CD14-positive monocyte (primary cell): ENCODE measurements around the gene LRRFIP1. TPM values are rescaled to one million over a fixed set of nuclear protein-coding genes. Genes with fewer than 3 reads are reported as not detected.

ENCODE experiments used
- DNase-seq, 3 donors: peaks; one replicate each; pipeline ENCODE4 v3.0.0-alpha.2; 2011 to 2022
- H2AFZ ChIP-seq: 2 replicates; pipeline ENCODE4 v1.6.0; 2012; ENCODE audit warnings: mild to moderate bottlenecking, low read depth, low read length, inconsistent platforms; ENCODE audit not compliant: insufficient read depth, poor library complexity, severe bottlenecking
- H3K27ac ChIP-seq, 2 donors: 1 replicate in 1 of 2; 2 replicates in 1 of 2; pipeline ENCODE4 v1.5.1; 2012 to 2013; ENCODE audit warnings: low read length in 2 of 2, control low read depth in 1 of 2, inconsistent platforms in 1 of 2, low read depth in 1 of 2, mild to moderate bottlenecking in 1 of 2
- H3K27me3 ChIP-seq, 2 donors: one replicate each; pipeline versions ENCODE4 v1.6.0 to v1.6.1; 2011 to 2013; ENCODE audit warnings: low read length in 2 of 2; ENCODE audit not compliant: control insufficient read depth in 2 of 2, insufficient read depth in 2 of 2
- H3K36me3 ChIP-seq, 2 donors: replicated peaks in 1 of 2; 1 replicate in 1 of 2; 2 replicates in 1 of 2; pipeline versions ENCODE4 v1.5.1 to v1.6.1; 2012 to 2013; ENCODE audit warnings: low read length in 2 of 2, control low read depth in 1 of 2, inconsistent platforms in 1 of 2, mild to moderate bottlenecking in 1 of 2; ENCODE audit not compliant: insufficient read depth in 2 of 2, control insufficient read depth in 1 of 2
- H3K4me1 ChIP-seq, 2 donors: 1 replicate in 1 of 2; 2 replicates in 1 of 2; pipeline versions ENCODE4 v1.5.1 to v1.6.1; 2012 to 2013; ENCODE audit warnings: low read length in 2 of 2, control low read depth in 1 of 2, inconsistent platforms in 1 of 2, mild to moderate bottlenecking in 1 of 2, moderate library complexity in 1 of 2; ENCODE audit not compliant: insufficient read depth in 2 of 2, control insufficient read depth in 1 of 2
- H3K4me2 ChIP-seq: replicated peaks from 2 replicates; pipeline ENCODE3; 2012; ENCODE audit warnings: low read length, moderate library complexity, mild to moderate bottlenecking; ENCODE audit not compliant: poor library complexity, severe bottlenecking; ENCODE audit errors: extremely low read depth
- H3K4me3 ChIP-seq, 3 experiments: fragments of 200-600 bp in 1 of 3; sonication (generic) in 1 of 3; replicated peaks in 1 of 3; 1 replicate in 2 of 3; 2 replicates in 1 of 3; pipeline ENCODE4 v1.5.1; 2011 to 2013; ENCODE audit warnings: low read length in 3 of 3, mild to moderate bottlenecking in 3 of 3, control low read depth in 2 of 3, low read depth in 2 of 3, inconsistent platforms in 1 of 3, moderate library complexity in 1 of 3
- H3K79me2 ChIP-seq: 2 replicates; pipeline ENCODE4 v1.6.0; 2012; ENCODE audit warnings: mild to moderate bottlenecking, control low read depth, inconsistent platforms, low read length, moderate library complexity; ENCODE audit not compliant: insufficient read depth
- H3K9ac ChIP-seq: 2 replicates; pipeline ENCODE4 v1.6.0; 2017; ENCODE audit warnings: low read length, mild to moderate bottlenecking; ENCODE audit not compliant: insufficient read depth, poor library complexity, severe bottlenecking
- H3K9me3 ChIP-seq, 2 donors: replicated peaks in 1 of 2; 1 replicate in 1 of 2; 2 replicates in 1 of 2; pipeline versions ENCODE4 v1.5.1 to v1.6.1; 2012 to 2013; ENCODE audit warnings: low read length in 2 of 2, control low read depth in 1 of 2; ENCODE audit not compliant: control insufficient read depth in 1 of 2, insufficient read depth in 1 of 2
- H4K20me1 ChIP-seq: 2 replicates; pipeline ENCODE4 v1.6.0; 2012; ENCODE audit warnings: mild to moderate bottlenecking, low read length, control low read depth, moderate library complexity; ENCODE audit not compliant: insufficient read depth
- H3K27ac Mint-ChIP-seq, 7 donors: one replicate each; pipeline ENCODE4 v1.8.0; 2020; ENCODE audit warnings: mild to moderate bottlenecking in 7 of 7, mixed read lengths in 7 of 7, moderate library complexity in 6 of 7, inconsistent platforms in 2 of 7
- H3K27me3 Mint-ChIP-seq, 3 donors: one replicate each; pipeline ENCODE4 v1.8.0; 2021 to 2022; ENCODE audit warnings: low read depth in 3 of 3, mild to moderate bottlenecking in 3 of 3, mixed read lengths in 3 of 3, moderate library complexity in 3 of 3, inconsistent platforms in 1 of 3
- H3K36me3 Mint-ChIP-seq, 2 donors: one replicate each; pipeline ENCODE4 v1.8.0; 2020; ENCODE audit warnings: mixed read lengths in 2 of 2, inconsistent platforms in 1 of 2, mild to moderate bottlenecking in 1 of 2
- H3K4me1 Mint-ChIP-seq: one replicate; pipeline ENCODE4 v1.8.0; 2020; ENCODE audit warnings: mild to moderate bottlenecking, mixed read lengths
- H3K4me3 Mint-ChIP-seq, 2 donors: one replicate each; pipeline ENCODE4 v1.8.0; 2020; ENCODE audit warnings: mild to moderate bottlenecking in 2 of 2, mixed read lengths in 2 of 2, moderate library complexity in 1 of 2
- H3K9me3 Mint-ChIP-seq, 7 donors: one replicate each; pipeline ENCODE4 v1.8.0; 2020 to 2022; ENCODE audit warnings: mixed read lengths in 7 of 7, mild to moderate bottlenecking in 6 of 7, moderate library complexity in 6 of 7, inconsistent platforms in 2 of 7
- CTCF ChIP-seq: fragments of 200-600 bp; IDR thresholded peaks from one replicate; pipeline ENCODE4 v1.8.0; 2022; ENCODE audit warnings: antibody characterized with exemption, mild to moderate bottlenecking
- WGBS: methylation state at CpG from one replicate; pipeline ENCODE4 v1.1.5; 2013; ENCODE audit warnings: missing lambda C conversion rate; ENCODE audit not compliant: insufficient coverage; 5-methylcytosine and 5-hydroxymethylcytosine counted together
- intact Hi-C, 2 donors: fragments of 100-400 bp; cut with micrococcal nuclease; formaldehyde crosslinking; loops; one replicate each; pipeline versions ENCODE4 v1.15.0 to v1.15.1; 2023
- polyA plus RNA-seq, 3 donors: library from polyadenylated mRNA; depleted of rRNA in 1 of 3; unstranded in 2 of 3; stranded (reverse) in 1 of 3; fragments of 300-500 nt in 2 of 3; fragments of >200 nt in 1 of 3; fragmentation: Illumina TruSeq in 2 of 3; gene quantifications; 1 replicate in 2 of 3; 2 replicates in 1 of 3; pipeline ENCODE4 v1.2.3, GENCODE V29; 2012 to 2021

The LRRFIP1 gene
- polyA plus RNA-seq, 3 donors: 67.3 to 148 (median 98.3) TPM

GRCh38 chr2:237653776-237654558 is 26.6 kb downstream of the LRRFIP1 start:
- Mint-ChIP-seq H3K4me3 (no peak overlapping the region), H3K27me3 (peaks cover 3 to 4% (median 3%) of the 10 kb centered on the region in 3 donors), H3K4me1 (peaks cover 5% of the 10 kb centered on the region), H3K36me3 (peaks cover 3 to 13% of the 10 kb centered on the region in 2 donors), H3K27ac (no peak overlapping the region), H3K9me3 (peaks cover 17 to 41% (median 31%) of the 10 kb centered on the region in 7 donors)
- Histone ChIP-seq H3K27me3 (no peaks in the 10 kb centered on the region), H3K79me2 (no peaks in the 10 kb centered on the region), H3K27ac (no peak overlapping the region), H3K4me2 (no peak overlapping the region), H3K4me3 (no peak overlapping the region), H3K9ac (no peak overlapping the region), H2AFZ (no peak overlapping the region), H3K4me1 (no peaks in the 10 kb centered on the region), H3K9me3 (peaks cover 15 to 21% of the 10 kb centered on the region in 2 donors), H4K20me1 (peaks cover under 1% of the 10 kb centered on the region), H3K36me3 (no peaks in the 10 kb centered on the region)
- intact Hi-C loops: no loop called here
- DNase-seq: no peak
- TF ChIP-seq CTCF: no peak
- no CpG with 5 or more reads among the region's 5 CpGs for WGBS

GRCh38 chr2:237657063-237657462 is 29.7 kb downstream of the LRRFIP1 start:
- peaks cover 11 to 32% (median 24%) of the 10 kb centered on the region in 7 donors for H3K9me3 Mint-ChIP-seq

More at GRCh38 chr2:237657063-237657462, 29.7 kb downstream of the LRRFIP1 start:
- Histone ChIP-seq H3K4me1 (peaks cover 2 to 7% of the 10 kb centered on the region in 2 donors), H3K9me3 (peaks cover 11 to 13% of the 10 kb centered on the region in 2 donors), H3K79me2 (no peaks in the 10 kb centered on the region), H3K36me3 (no peaks in the 10 kb centered on the region), H3K27ac (no peak overlapping the region), H3K4me3 (no peak overlapping the region), H3K9ac (no peak overlapping the region), H2AFZ (no peak overlapping the region), H3K27me3 (no peaks in the 10 kb centered on the region), H4K20me1 (no peaks in the 10 kb centered on the region), H3K4me2 (no peak overlapping the region)
- no peak overlapping the region for H3K27ac Mint-ChIP-seq
- H3K36me3 Mint-ChIP-seq: peaks cover 3 to 7% of the 10 kb centered on the region in 2 donors
- H3K4me3 Mint-ChIP-seq: no peak overlapping the region
- H3K4me1 Mint-ChIP-seq: peaks cover 10% of the 10 kb centered on the region
- intact Hi-C loops: no loop called here
- WGBS: 100% methylated on average over 3 of the region's 5 CpGs
- no peak for TF ChIP-seq CTCF
- no peak for DNase-seq
- peaks cover 0 to 4% (median 3%) of the 10 kb centered on the region in 3 donors for H3K27me3 Mint-ChIP-seq
